CD8-positive, alpha-beta memory T cell (primary cell): ENCODE results near the gene GPR153. TPM values are rescaled to one million over a fixed set of nuclear protein-coding genes. Genes with fewer than 3 reads are reported as not detected.

ENCODE experiments used
- CTCF ChIA-PET: fragments of 350-600 bp; sonication (Branson Sonifier 250); formaldehyde crosslinking; loops from one replicate; lab custom pipeline; 2021; ENCODE audit warnings: antibody characterized with exemption; lab: Charles Lee
- POLR2A ChIA-PET: fragments of 350-600 bp; sonication (Branson Sonifier 250); formaldehyde crosslinking; loops from one replicate; lab custom pipeline; 2021; ENCODE audit warnings: antibody characterized with exemption; lab: Charles Lee
- DNase-seq, 5 donors: peaks; one replicate each; pipeline versions ENCODE4 v3.0.0 to v3.0.0-alpha.2; 2020 to 2022; ENCODE audit warnings: mixed read lengths in 1 of 5
- H3K27ac ChIP-seq: one replicate; pipeline ENCODE4 v1.7.0; 2013; ENCODE audit warnings: low read depth, mild to moderate bottlenecking, low read length, moderate library complexity
- H3K27me3 ChIP-seq: 2 replicates; pipeline ENCODE4 v1.7.0; 2013; ENCODE audit warnings: low read length, mild to moderate bottlenecking; ENCODE audit not compliant: insufficient read depth, poor library complexity, severe bottlenecking
- H3K36me3 ChIP-seq: 2 replicates; pipeline ENCODE4 v1.7.0; 2013; ENCODE audit warnings: mild to moderate bottlenecking, low read length, moderate library complexity; ENCODE audit not compliant: insufficient read depth
- H3K4me1 ChIP-seq: 2 replicates; pipeline ENCODE4 v1.7.0; 2013; ENCODE audit warnings: mild to moderate bottlenecking, low read length, moderate library complexity; ENCODE audit not compliant: insufficient read depth
- H3K4me3 ChIP-seq: 2 replicates; pipeline ENCODE4 v1.7.0; 2013; ENCODE audit warnings: mild to moderate bottlenecking, low read length
- H3K9me3 ChIP-seq: 2 replicates; pipeline ENCODE4 v1.7.0; 2013; ENCODE audit warnings: mild to moderate bottlenecking, low read length
- H3K27ac Mint-ChIP-seq, 8 donors: one replicate each; pipeline ENCODE4 v1.8.0; 2020 to 2021; ENCODE audit warnings: mixed read lengths in 8 of 8, mild to moderate bottlenecking in 6 of 8, inconsistent platforms in 3 of 8, moderate library complexity in 3 of 8
- H3K27me3 Mint-ChIP-seq, 2 donors: one replicate each; pipeline ENCODE4 v1.8.0; 2020 to 2021; ENCODE audit warnings: mixed read lengths in 2 of 2, mild to moderate bottlenecking in 1 of 2, moderate library complexity in 1 of 2
- H3K36me3 Mint-ChIP-seq, 3 donors: one replicate each; pipeline ENCODE4 v1.8.0; 2020 to 2021; ENCODE audit warnings: mixed read lengths in 3 of 3, inconsistent platforms in 1 of 3, mild to moderate bottlenecking in 1 of 3
- H3K4me1 Mint-ChIP-seq, 3 donors: one replicate each; pipeline ENCODE4 v1.8.0; 2020 to 2021; ENCODE audit warnings: mixed read lengths in 3 of 3, inconsistent platforms in 1 of 3, mild to moderate bottlenecking in 1 of 3
- H3K4me3 Mint-ChIP-seq, 7 donors: one replicate each; pipeline ENCODE4 v1.8.0; 2020 to 2021; ENCODE audit warnings: mixed read lengths in 7 of 7, mild to moderate bottlenecking in 6 of 7, moderate library complexity in 4 of 7, inconsistent platforms in 2 of 7
- H3K9me3 Mint-ChIP-seq, 5 donors: one replicate each; pipeline ENCODE4 v1.8.0; 2020 to 2022; ENCODE audit warnings: mixed read lengths in 5 of 5, mild to moderate bottlenecking in 3 of 5, moderate library complexity in 2 of 5, inconsistent platforms in 1 of 5
- polyA plus RNA-seq: library from polyadenylated mRNA; unstranded; fragments of 300-500 nt; fragmentation: Illumina TruSeq; gene quantifications from one replicate; pipeline ENCODE4 v1.2.3, GENCODE V29; 2021
- total RNA-seq, 2 experiments: library from RNA; stranded (reverse); gene quantifications; one replicate each; pipeline ENCODE4 v1.2.3, GENCODE V29; 2021

The GPR153 gene
- total and polyA plus RNA-seq, 3 experiments from 2014 or later, result 0.39 to 0.66 (median 0.50) TPM

DNA sequence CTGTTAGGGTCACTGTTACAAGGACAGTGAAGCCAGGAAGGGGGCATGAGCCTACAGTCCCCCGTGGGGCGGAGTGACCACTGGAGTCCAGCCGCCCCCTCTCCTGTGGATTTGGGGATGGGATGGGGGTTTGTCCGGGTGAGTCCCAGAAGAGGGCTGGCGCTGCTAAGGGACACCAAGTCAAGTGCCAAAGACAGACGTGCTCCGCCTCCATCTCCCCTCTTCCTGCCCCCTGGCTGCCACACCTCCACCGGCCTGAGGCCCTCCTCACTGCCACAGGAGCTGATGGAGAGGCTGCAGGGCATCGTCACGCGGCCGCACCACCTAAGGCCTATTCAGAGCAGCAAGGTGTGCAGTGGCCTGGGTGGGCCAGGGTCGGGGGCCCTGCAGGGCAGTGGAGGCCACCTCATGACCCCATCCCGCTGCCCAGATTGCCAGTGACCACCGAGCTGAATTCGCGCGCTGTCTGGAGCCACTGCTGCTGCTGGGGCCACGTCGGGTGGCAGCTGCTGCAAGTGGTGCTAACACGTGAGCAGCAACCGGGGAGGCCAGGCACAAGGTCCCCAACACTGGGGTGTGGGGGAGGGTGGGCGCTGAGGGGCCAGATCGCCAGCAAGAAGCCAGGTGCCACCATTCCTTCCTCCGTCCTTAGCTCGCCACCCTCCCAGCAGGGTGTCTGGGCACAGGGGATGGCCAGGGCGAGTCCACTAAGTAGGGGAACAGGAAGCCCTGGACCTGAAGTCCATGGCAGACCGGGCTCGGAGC lies 50.1 kb downstream of the GPR153 start:
- Histone ChIP-seq H3K4me1 (peaks cover 4% of the 10 kb centered on the region), H3K36me3 (no peaks in the 10 kb centered on the region), H3K27ac (no peak overlapping the region), H3K9me3 (no peaks in the 10 kb centered on the region), H3K27me3 (peaks cover 8% of the 10 kb centered on the region), H3K4me3 (no peak overlapping the region)
- POLR2A ChIA-PET, result no interaction called here
- H3K36me3 Mint-ChIP-seq, result no peaks in the 10 kb centered on the region
- CTCF ChIA-PET, result no interaction called here
- H3K9me3 Mint-ChIP-seq, result peaks cover 0 to 2% (median 0%) of the 10 kb centered on the region in 5 donors
- no peak overlapping the region for H3K27ac Mint-ChIP-seq
- no peak overlapping the region for H3K4me3 Mint-ChIP-seq
- peaks cover 4 to 16% of the 10 kb centered on the region in 2 donors for H3K27me3 Mint-ChIP-seq
- DNase-seq, result no peak
- peaks cover 0 to 10% (median 2%) of the 10 kb centered on the region in 3 donors for H3K4me1 Mint-ChIP-seq

DNA sequence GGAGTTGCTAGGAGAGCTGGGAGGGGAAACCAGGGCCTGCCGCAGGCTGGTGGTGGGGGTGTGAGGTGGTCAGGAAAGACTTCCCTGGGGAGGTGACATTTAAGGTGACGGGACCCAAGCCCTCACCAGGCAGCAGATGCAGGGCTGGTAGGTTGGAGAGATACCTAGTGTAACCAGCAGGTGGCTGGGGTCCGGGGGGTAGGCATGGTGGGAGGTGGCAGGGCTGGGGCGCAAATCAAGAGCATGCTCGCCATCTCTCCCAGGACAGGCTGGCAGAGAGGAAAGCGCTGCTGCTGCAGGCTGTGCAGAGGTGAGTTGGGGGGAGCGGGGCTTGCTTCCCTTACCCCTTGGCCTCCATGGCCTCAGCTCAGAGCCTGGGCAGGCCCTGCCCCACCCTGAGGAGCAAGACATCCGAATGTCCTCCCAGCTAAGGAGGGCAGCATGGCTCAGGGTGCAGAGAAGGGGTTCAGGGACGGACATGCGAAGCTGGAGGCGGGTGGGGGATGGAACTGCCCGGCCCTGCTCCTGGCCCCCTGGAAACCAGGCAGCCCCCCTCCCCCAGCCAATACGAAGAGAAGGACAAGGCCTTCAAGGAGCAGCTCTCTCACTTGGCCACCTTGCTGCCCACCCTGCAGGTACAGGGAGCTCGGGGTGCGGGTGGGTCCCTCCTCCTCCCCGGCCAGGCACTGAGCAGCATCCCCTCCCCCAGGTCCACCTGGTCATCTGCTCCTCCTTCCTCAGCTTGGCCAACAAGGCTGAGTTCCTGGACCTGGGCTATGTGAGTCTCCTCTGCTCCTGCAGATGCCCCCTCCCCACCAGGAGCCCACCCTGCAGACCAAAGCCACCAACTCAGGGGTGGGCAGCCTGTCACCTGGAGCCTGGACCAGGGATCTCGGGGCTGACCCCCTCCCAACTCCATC lies 51.0 kb downstream of the GPR153 start:
- H3K27ac Mint-ChIP-seq, result peak overlapping the region in 1 of 8 donors; percentile 68
- H3K4me3 Mint-ChIP-seq, result peak overlapping the region in 5 of 7 donors; percentile 38 to 59 (median 52)
- H3K27me3 Mint-ChIP-seq, result peaks cover 4 to 12% of the 10 kb centered on the region in 2 donors
- H3K9me3 ChIP-seq, result no peaks in the 10 kb centered on the region
- peak overlapping the region; percentile 51 for H3K27ac ChIP-seq
- H3K4me3 ChIP-seq, result no peak overlapping the region
- H3K36me3 Mint-ChIP-seq, result no peaks in the 10 kb centered on the region
- no peaks in the 10 kb centered on the region for H3K9me3 Mint-ChIP-seq
- H3K4me1 ChIP-seq, result peaks cover 9% of the 10 kb centered on the region
- POLR2A ChIA-PET, result no interaction called here
- H3K36me3 ChIP-seq, result no peaks in the 10 kb centered on the region
- no peak for DNase-seq
- peaks cover 0 to 14% (median 2%) of the 10 kb centered on the region in 3 donors for H3K4me1 Mint-ChIP-seq
- CTCF ChIA-PET, result interaction anchor here (1.1 kb wide), 1 partner anchor 35 kb away, joined by 3 read pairs; no protein-coding TSS in a partner anchor
- H3K27me3 ChIP-seq, result peaks cover 10% of the 10 kb centered on the region

DNA sequence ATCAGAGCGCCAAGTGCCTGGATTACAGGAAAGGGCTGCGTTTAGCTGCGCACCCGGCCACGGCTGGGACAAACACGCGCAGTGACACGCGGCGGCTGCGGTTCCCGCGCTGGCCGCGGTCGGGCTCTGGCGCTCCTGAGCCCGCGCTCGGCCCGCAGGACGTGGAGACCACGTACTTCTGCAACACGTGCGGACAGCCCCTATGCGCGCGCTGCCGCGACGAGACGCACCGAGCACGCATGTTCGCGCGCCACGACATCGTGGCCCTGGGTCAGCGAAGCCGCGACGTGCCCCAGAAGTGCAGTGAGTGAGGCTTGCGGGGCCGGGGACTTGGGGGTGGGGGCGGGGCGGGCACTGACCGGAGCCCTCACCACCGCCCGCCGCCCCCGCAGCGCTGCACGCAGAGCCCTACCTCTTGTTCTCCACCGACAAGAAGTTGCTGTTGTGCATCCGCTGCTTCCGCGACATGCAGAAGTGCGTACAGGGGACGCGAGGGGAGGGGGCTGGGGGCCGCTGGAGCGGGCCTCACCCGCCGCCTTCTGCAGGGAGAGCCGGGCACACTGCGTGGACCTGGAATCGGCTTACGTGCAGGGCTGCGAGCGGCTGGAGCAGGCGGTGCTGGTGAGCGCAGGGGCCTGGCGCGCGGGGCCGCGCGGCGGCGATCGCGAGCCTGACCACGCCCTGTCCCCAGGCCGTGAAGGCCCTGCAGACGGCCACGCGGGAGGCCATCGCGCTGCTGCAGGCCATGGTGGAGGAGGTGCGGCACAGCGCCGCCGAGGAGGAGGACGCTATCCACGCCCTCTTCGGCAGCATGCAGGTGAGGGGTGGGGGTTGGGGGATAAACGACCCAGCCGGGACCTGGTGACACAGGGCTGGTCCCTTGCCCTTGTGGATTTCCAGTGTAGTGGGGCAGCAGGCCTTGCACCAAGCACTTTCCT lies 51.9 kb downstream of the GPR153 start:
- peak overlapping the region in 1 of 8 donors; percentile 68 for H3K27ac Mint-ChIP-seq
- Histone ChIP-seq H3K4me1 (peaks cover 12% of the 10 kb centered on the region), H3K27ac (peak overlapping the region; percentile 51), H3K27me3 (peaks cover 12% of the 10 kb centered on the region), H3K4me3 (no peak overlapping the region), H3K36me3 (no peaks in the 10 kb centered on the region), H3K9me3 (no peaks in the 10 kb centered on the region)
- ChIA-PET POLR2A (no interaction called here), CTCF (interaction anchor here (1.0 to 1.1 kb wide), 2 partner anchors 9 to 36 kb away, joined by 3 read pairs; no protein-coding TSS in a partner anchor)
- H3K36me3 Mint-ChIP-seq, result no peaks in the 10 kb centered on the region
- peaks cover 4 to 12% of the 10 kb centered on the region in 2 donors for H3K27me3 Mint-ChIP-seq
- H3K4me3 Mint-ChIP-seq, result peak overlapping the region; percentile 20 to 59 (median 44)
- H3K4me1 Mint-ChIP-seq, result peaks cover 0 to 17% (median 4%) of the 10 kb centered on the region in 3 donors
- no peaks in the 10 kb centered on the region for H3K9me3 Mint-ChIP-seq
- no peak for DNase-seq

DNA sequence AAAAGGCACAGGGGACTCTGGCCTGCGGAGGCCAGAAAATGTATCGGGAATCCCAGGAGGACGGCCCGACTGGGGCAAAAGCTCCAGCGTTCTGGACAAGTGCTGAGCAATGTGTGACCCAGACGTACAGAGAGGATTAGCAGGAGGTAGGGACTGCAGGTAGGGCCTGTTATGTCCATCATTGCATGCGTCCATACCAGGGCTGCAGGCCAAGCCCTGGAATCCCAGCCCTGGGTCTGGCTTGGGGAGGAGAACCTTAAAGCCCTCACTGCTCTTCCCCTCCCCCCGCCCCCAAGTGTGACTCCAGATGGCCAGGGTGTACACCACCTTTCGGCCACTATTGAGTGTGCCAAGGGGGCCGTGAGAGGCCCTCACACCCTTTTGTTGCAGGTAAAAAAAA lies 53.0 kb downstream of the GPR153 start:
- Mint-ChIP-seq H3K4me3 (peak overlapping the region in 2 of 7 donors; percentile 27 to 43), H3K27ac (no peak overlapping the region), H3K4me1 (peaks cover 0 to 17% (median 4%) of the 10 kb centered on the region in 3 donors), H3K9me3 (no peaks in the 10 kb centered on the region), H3K27me3 (peaks cover 4 to 12% of the 10 kb centered on the region in 2 donors), H3K36me3 (no peaks in the 10 kb centered on the region)
- Histone ChIP-seq H3K4me1 (peaks cover 12% of the 10 kb centered on the region), H3K36me3 (no peaks in the 10 kb centered on the region), H3K27me3 (peaks cover 12% of the 10 kb centered on the region), H3K27ac (peak overlapping the region; percentile 0), H3K4me3 (no peak overlapping the region), H3K9me3 (no peaks in the 10 kb centered on the region)
- ChIA-PET CTCF (interaction anchor here (1.0 to 1.3 kb wide), 2 partner anchors 8 to 37 kb away, joined by 3 read pairs; no protein-coding TSS in a partner anchor), POLR2A (no interaction called here)
- DNase-seq, result no peak

DNA sequence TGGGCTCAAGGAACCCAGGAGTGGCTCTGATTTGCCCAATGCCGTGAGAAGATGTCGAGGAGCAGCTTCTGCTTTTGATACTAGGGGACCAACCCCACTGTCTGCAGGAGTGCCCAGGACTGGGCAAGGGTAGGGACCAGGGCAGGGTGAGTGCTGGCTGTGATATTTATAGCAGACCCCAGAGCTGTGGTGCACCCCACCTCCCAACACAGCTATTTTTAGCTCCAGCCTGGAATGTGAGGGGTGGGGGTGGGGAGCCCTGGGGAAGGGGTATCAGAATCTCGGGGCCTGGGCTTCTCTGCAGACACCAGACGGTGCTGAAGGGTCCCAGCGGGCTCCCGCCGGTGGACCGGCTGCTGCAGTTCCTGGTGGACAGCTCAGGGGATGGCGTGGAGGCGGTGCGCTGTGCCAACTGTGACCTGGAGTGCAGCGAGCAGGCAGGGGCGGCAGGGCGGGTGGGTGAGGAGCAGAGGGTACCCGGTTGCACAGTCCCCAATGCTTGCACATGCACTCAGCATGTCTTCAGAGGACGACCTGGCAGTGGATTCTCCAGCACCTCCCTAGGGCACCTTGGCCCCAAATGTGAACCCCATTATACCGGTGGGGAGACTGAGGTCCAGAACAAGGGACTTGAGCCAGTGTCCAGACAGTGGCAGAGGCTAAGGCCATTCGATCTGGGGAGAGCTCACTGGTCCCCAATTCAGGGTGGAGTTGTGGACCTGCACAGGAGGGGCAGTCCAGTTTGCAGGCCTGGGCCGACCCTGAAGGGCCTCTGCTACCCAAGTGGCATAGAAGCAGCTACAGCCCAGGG lies 53.6 kb downstream of the GPR153 start:
- Mint-ChIP-seq H3K9me3 (no peaks in the 10 kb centered on the region), H3K4me1 (peaks cover 0 to 17% (median 4%) of the 10 kb centered on the region in 3 donors), H3K36me3 (no peaks in the 10 kb centered on the region), H3K4me3 (peak overlapping the region in 6 of 7 donors; percentile 20 to 87 (median 48)), H3K27me3 (peaks cover 4 to 12% of the 10 kb centered on the region in 2 donors), H3K27ac (no peak overlapping the region)
- CTCF ChIA-PET, result interaction anchor here (0.8 to 1.3 kb wide), 3 partner anchors 16 to 577 kb away, joined by 3 read pairs; no protein-coding TSS in a partner anchor
- H3K4me1 ChIP-seq, result peaks cover 12% of the 10 kb centered on the region
- H3K4me3 ChIP-seq, result no peak overlapping the region
- no peaks in the 10 kb centered on the region for H3K36me3 ChIP-seq
- no peak for DNase-seq
- peaks cover 12% of the 10 kb centered on the region for H3K27me3 ChIP-seq
- peak overlapping the region; percentile 0 for H3K27ac ChIP-seq
- no peaks in the 10 kb centered on the region for H3K9me3 ChIP-seq
- POLR2A ChIA-PET, result no interaction called here

DNA sequence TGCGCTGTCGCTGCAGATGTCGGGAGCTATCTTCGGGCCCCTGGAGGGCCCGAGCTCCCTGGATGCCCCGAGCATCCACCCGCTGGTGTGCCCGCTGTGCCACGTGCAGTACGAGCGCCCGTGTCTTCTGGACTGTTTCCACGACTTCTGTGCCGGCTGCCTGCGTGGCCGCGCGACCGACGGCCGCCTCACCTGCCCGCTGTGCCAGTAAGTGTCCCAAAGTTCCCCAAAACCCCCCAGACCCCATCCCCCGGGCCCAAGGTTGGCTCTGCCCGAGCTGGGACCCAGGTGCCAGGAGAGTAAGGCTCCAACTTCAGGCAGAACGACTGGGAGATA lies 54.4 kb downstream of the GPR153 start:
- Mint-ChIP-seq H3K27me3 (peaks cover 4 to 12% of the 10 kb centered on the region in 2 donors), H3K4me1 (peaks cover 0 to 17% (median 4%) of the 10 kb centered on the region in 3 donors), H3K4me3 (peak overlapping the region; percentile 20 to 87 (median 63)), H3K36me3 (no peaks in the 10 kb centered on the region), H3K9me3 (no peaks in the 10 kb centered on the region), H3K27ac (no peak overlapping the region)
- Histone ChIP-seq H3K4me3 (peak overlapping the region; percentile 47), H3K27ac (no peak overlapping the region), H3K36me3 (no peaks in the 10 kb centered on the region), H3K4me1 (peaks cover 12% of the 10 kb centered on the region), H3K27me3 (peaks cover 12% of the 10 kb centered on the region), H3K9me3 (no peaks in the 10 kb centered on the region)
- ChIA-PET CTCF (interaction anchor here (0.8 to 1.0 kb wide), 2 partner anchors 15 to 578 kb away, joined by 3 read pairs; no protein-coding TSS in a partner anchor), POLR2A (interaction anchor here (0.5 kb wide), 1 partner anchor 435 kb away, joined by 3 read pairs; no protein-coding TSS in a partner anchor)
- no peak for DNase-seq
